ENCODE results near the gene FAHD2B.
"Not testable (repeated sequence)": the region's sequence is repeated elsewhere in the genome, so short reads cannot be mapped to it uniquely, and the experiment has no call there.

The FAHD2B gene

DNA sequence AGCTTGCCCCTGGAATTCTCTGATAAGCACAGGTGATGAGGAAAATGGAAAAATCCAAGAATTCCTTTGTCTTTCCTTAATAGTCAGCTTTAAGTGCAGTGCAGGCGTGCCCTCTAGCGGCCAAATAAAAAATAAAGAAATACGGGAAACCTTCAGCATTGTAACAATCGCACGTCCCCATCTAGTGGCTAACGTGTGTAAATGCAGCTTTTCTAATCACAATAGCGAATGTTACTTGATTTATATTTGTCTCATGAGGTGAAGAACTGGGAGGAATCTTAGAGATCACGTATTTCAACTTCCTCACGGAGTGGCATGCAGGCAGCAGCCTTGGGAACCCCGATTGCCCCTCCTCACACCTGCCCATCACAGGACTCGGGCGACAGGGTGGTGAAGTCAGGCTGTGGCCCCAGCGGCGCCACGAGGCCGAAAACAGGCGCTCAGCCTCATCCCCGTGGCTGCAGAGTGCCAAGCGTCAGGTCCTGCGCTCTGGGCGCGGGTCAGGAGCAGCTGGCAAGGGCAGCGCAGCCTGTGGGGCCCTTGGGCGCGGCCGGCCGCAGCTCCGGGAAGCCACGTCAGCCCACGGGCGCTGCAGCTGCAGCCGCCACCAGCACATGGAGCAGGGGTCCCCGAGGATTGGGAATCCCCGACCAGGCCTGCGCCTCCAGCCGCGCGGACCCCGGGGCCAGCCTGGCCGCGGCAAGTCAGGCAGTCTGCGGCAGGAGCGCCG is 17.8 kb upstream of the FAHD2B start:
- H3K36me3 ChIP-seq (replicated peaks; ENCODE audit: low read depth, low read length); H3K4me1 ChIP-seq (ENCODE audit: low read length); H3K9me3 ChIP-seq (ENCODE audit: insufficient read depth, low read length); H3K27me3 ChIP-seq (ENCODE audit: low read depth, low read length); H4K20me1 ChIP-seq (ENCODE audit: insufficient read depth, low read length); H3K79me2 ChIP-seq (ENCODE audit: low read length): not testable (repeated sequence)
- H3K9ac ChIP-seq (ENCODE audit: low read length): peak overlapping the region; percentile 75
- peak overlapping the region; percentile 81 for H3K4me2 ChIP-seq (ENCODE audit: low read length)
- H3K4me3 ChIP-seq (ENCODE audit: low read length): peak overlapping the region; percentile 79
- peak overlapping the region; percentile 75 for H3K27ac ChIP-seq (ENCODE audit: low read length)
- H2AFZ ChIP-seq (ENCODE audit: low read depth, low read length): peak overlapping the region; percentile 81; the same call in 1 of the 2 replicates
- TF ChIP-seq, protein P1, sequence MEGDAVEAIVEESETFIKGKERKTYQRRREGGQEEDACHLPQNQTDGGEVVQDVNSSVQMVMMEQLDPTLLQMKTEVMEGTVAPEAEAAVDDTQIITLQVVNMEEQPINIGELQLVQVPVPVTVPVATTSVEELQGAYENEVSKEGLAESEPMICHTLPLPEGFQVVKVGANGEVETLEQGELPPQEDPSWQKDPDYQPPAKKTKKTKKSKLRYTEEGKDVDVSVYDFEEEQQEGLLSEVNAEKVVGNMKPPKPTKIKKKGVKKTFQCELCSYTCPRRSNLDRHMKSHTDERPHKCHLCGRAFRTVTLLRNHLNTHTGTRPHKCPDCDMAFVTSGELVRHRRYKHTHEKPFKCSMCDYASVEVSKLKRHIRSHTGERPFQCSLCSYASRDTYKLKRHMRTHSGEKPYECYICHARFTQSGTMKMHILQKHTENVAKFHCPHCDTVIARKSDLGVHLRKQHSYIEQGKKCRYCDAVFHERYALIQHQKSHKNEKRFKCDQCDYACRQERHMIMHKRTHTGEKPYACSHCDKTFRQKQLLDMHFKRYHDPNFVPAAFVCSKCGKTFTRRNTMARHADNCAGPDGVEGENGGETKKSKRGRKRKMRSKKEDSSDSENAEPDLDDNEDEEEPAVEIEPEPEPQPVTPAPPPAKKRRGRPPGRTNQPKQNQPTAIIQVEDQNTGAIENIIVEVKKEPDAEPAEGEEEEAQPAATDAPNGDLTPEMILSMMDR (IDR thresholded peaks at IDR 0.05; ENCODE audit: low read depth, low read length): peak; percentile 66

DNA sequence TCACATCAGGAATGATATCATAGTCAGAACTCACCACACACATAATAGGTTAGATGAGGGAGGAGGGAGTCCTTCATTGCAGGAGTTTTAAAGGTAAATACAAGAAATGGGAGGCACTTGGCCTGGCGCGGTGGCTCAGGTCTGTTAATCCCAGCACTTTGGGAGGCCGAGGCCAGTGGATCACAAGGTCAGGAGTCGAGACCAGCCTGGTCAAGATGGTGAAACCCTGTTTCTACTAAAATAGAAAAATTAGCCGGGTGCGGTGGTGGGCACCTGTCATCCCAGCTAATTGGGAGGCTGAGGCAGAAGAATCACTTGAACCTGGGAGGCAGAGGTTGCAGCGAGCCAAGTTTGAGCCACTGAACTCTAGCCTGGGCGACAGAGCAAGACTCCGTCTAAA is 16.6 kb upstream of the FAHD2B start:
- H3K9me3 ChIP-seq (ENCODE audit: insufficient read depth, low read length); H3K27ac ChIP-seq (ENCODE audit: low read length); H3K27me3 ChIP-seq (ENCODE audit: low read depth, low read length); H3K4me1 ChIP-seq (ENCODE audit: low read length); H2AFZ ChIP-seq (ENCODE audit: low read depth, low read length); H3K79me2 ChIP-seq (ENCODE audit: low read length); H3K4me3 ChIP-seq (ENCODE audit: low read length); H3K36me3 ChIP-seq (replicated peaks; ENCODE audit: low read depth, low read length); H3K4me2 ChIP-seq (ENCODE audit: low read length); H3K9ac ChIP-seq (ENCODE audit: low read length); H4K20me1 ChIP-seq (ENCODE audit: insufficient read depth, low read length): not testable (repeated sequence)

DNA sequence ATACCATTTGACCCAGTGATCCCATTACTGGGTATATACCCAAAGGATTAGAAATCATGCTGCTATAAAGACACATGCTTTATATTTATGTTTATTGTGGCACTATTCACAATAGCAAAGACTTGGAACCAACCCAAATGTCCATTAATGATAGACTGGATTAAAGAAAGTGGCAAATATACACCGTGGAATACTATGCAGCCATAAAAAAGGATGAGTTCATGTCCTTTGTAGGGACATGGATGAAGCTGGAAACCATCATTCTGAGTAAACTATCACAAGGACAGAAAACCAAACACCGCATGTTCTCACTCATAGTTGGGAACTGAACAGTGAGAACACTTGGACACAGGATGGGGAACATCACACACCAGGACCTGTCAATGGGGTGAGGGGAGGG is 12.2 kb upstream of the FAHD2B start:
- not testable (repeated sequence) for H3K27me3 ChIP-seq (ENCODE audit: low read depth, low read length)

DNA sequence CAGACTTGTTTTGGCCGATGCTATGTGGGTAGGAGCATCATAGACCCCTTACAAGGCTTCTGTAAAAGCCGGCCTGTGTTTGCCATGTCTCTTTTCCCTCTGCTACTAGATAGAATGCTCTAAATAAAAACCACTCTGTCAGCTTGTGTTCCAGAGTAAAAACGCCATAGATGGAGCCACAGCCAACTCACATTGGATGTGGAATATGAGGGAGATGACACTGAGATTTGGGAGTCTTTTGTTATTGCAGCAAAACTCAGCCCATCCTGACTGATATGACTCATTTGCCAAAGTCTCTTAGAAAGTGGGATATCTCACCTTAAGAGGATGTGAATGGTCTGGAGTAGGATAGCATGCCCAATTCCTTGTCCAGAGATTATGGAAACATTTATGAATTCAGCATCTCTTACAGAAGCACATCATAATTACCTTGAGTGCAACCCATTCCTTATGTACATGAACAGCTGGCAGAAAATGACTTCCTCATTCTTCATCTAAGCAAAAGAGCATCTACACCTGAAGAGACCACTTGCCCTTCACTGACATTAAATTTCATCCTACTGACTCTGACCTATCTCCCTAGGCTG is 4.2 kb upstream of the FAHD2B start:
- not testable (repeated sequence) for H3K4me2 ChIP-seq (ENCODE audit: low read length); H3K4me3 ChIP-seq (ENCODE audit: low read length); H3K79me2 ChIP-seq (ENCODE audit: low read length); H4K20me1 ChIP-seq (ENCODE audit: insufficient read depth, low read length); H3K36me3 ChIP-seq (replicated peaks; ENCODE audit: low read depth, low read length); H3K9me3 ChIP-seq (ENCODE audit: insufficient read depth, low read length); H2AFZ ChIP-seq (ENCODE audit: low read depth, low read length); H3K27ac ChIP-seq (ENCODE audit: low read length); H3K4me1 ChIP-seq (ENCODE audit: low read length); H3K27me3 ChIP-seq (ENCODE audit: low read depth, low read length); H3K9ac ChIP-seq (ENCODE audit: low read length)

More for the DNA sequence above, 12.2 kb upstream of the FAHD2B start:
- not testable (repeated sequence) for H2AFZ ChIP-seq (ENCODE audit: low read depth, low read length); H3K4me1 ChIP-seq (ENCODE audit: low read length); H3K9me3 ChIP-seq (ENCODE audit: insufficient read depth, low read length); H3K36me3 ChIP-seq (replicated peaks; ENCODE audit: low read depth, low read length); H3K9ac ChIP-seq (ENCODE audit: low read length); H3K79me2 ChIP-seq (ENCODE audit: low read length); H3K4me3 ChIP-seq (ENCODE audit: low read length); H4K20me1 ChIP-seq (ENCODE audit: insufficient read depth, low read length); H3K27ac ChIP-seq (ENCODE audit: low read length); H3K4me2 ChIP-seq (ENCODE audit: low read length)

DNA sequence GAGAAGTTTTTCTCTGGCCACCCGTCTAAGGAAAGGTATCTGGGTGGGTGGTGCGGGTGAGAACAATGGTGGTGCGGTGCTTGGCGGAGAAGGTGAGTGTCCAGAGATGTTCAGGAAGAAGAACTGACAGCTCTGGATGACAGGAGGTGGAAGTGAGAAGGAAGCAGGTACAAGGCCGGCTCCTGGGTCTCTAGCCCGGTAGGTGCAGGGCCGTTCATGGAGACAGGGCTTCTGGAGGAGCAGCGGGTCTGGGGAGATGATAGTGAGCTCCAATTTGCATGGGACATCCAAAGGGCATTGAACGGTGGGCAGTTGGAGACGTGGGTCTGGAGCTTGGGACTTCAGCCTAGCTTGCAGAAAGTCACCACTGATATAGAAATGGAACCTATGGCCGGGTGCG is 979 bp upstream of the FAHD2B start:
- no peaks in the 10 kb centered on the region for H3K9me3 ChIP-seq (ENCODE audit: insufficient read depth, low read length)
- peak overlapping the region; percentile 27; the same call in 1 of the 2 replicates for H3K9ac ChIP-seq (ENCODE audit: low read length)
- no peaks in the 10 kb centered on the region for H3K79me2 ChIP-seq (ENCODE audit: low read length)
- no peak overlapping the region for H2AFZ ChIP-seq (ENCODE audit: low read depth, low read length)
- peak overlapping the region; percentile 72 for H3K4me3 ChIP-seq (ENCODE audit: low read length)
- peak overlapping the region; percentile 64 for H3K4me2 ChIP-seq (ENCODE audit: low read length)
- no peaks in the 10 kb centered on the region for H3K36me3 ChIP-seq (replicated peaks; ENCODE audit: low read depth, low read length)
- no peaks in the 10 kb centered on the region for H4K20me1 ChIP-seq (ENCODE audit: insufficient read depth, low read length)
- 0 out of 2 replicates have a peak, but pooled peaks cover 3% of the 10 kb centered on the region for H3K4me1 ChIP-seq (ENCODE audit: low read length)
- H3K27ac ChIP-seq (ENCODE audit: low read length): no peak overlapping the region
- TF ChIP-seq, protein P1 (IDR thresholded peaks at IDR 0.05; ENCODE audit: low read depth, low read length): no peak
- TF ChIP-seq EZH2phosphoT487 (IDR thresholded peaks at IDR 0.05; ENCODE audit: low read depth): no peak
- H3K27me3 ChIP-seq (ENCODE audit: low read depth, low read length): no peaks in the 10 kb centered on the region

DNA sequence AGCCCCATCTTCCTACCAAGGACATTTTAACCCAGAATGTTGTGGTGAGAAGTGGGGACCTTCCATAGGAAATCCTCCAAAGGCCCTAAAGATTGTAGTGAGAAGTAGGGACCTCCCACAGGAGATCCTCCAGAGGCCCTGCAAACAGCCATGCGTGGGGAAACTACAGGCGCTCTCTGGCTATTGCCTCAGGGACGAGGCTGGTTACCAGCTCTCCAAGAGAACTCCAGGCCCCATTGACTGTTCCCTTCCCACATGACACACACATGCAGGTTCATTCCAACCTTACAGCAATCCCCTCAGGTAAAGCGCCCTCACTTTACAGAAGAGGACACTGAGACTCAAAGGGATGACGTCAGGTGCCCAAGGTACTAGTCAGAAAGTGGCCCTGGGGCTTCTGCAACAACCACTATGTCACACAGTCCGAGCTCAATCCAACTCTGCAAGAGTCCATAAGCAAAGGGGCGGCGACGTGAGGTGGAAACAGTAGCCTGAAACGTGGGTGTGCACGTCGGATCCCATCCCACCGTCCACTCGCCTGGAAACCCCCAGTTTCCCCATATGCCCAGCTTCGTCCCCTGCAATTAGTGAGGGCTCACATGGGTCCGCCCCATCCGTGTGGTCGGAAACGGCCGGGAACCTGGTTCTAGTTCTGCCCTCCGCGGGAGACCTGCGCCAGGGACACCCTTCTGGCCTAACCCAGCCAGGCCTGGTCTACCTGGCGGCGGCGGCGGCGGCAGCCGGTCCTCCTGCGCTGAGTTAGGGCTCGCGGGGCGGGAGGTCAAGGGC is 505 bp downstream of the FAHD2B start:
- not testable (repeated sequence) for H3K27me3 ChIP-seq (ENCODE audit: low read depth, low read length); H3K27ac ChIP-seq (ENCODE audit: low read length); H3K4me1 ChIP-seq (ENCODE audit: low read length); H4K20me1 ChIP-seq (ENCODE audit: insufficient read depth, low read length); H3K9me3 ChIP-seq (ENCODE audit: insufficient read depth, low read length); H3K9ac ChIP-seq (ENCODE audit: low read length); H2AFZ ChIP-seq (ENCODE audit: low read depth, low read length); H3K36me3 ChIP-seq (replicated peaks; ENCODE audit: low read depth, low read length); H3K79me2 ChIP-seq (ENCODE audit: low read length)
- Histone ChIP-seq H3K4me2 (ENCODE audit: low read length) (peak overlapping the region; percentile 39), H3K4me3 (ENCODE audit: low read length) (peak overlapping the region; percentile 72; the same call in 1 of the 2 replicates)

DNA sequence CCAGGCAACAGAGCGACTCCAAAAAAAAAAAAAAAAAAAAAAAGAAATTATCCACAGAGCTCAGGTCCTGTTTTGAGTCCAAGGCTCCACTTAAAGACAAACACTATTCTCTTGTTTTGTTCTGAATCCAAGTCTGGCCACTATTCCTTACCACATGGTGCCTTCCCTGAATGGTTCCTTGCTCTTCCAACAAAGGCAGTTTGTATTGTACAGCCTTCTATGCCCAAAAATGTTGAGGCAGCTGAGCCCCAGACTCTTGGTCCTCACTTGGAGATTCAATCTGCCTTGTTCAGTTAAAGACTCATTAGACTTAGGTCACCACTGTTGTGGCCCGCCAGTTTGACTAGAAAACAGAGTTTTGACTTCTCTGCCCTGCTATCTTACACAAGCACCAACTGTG is 1.7 kb downstream of the FAHD2B start:
- H4K20me1 ChIP-seq (ENCODE audit: insufficient read depth, low read length); H3K9me3 ChIP-seq (ENCODE audit: insufficient read depth, low read length); H3K27ac ChIP-seq (ENCODE audit: low read length); H3K79me2 ChIP-seq (ENCODE audit: low read length); H3K4me3 ChIP-seq (ENCODE audit: low read length); H2AFZ ChIP-seq (ENCODE audit: low read depth, low read length); H3K27me3 ChIP-seq (ENCODE audit: low read depth, low read length); H3K4me2 ChIP-seq (ENCODE audit: low read length); H3K9ac ChIP-seq (ENCODE audit: low read length); H3K4me1 ChIP-seq (ENCODE audit: low read length); H3K36me3 ChIP-seq (replicated peaks; ENCODE audit: low read depth, low read length): not testable (repeated sequence)

All from OCI-LY3 (cell line).